DOHH2 (cell line): Measurements from ENCODE around the gene NTPCR.

Source experiments
- H3F3A ChIP-seq: fragments of 200-600 bp; sonication (generic), shearing (Covaris generic); 2 replicates; pipeline ENCODE4 v1.6.0; 2016; ENCODE audit warnings: antibody characterized with exemption, mild to moderate bottlenecking; ENCODE audit not compliant: control insufficient read depth, insufficient read depth
- H3K27ac ChIP-seq: fragments of 200-600 bp; sonication (generic); 2 replicates; pipeline ENCODE4 v1.5.1; 2014; ENCODE audit warnings: low read depth, mild to moderate bottlenecking, low read length, moderate library complexity
- H3K27me3 ChIP-seq: fragments of 200-600 bp; sonication (generic); 2 replicates; pipeline ENCODE4 v1.6.1; 2014; ENCODE audit warnings: mild to moderate bottlenecking, low read length, mixed read lengths; ENCODE audit not compliant: control insufficient read depth
- H3K36me3 ChIP-seq: fragments of 200-600 bp; sonication (generic); 2 replicates; pipeline ENCODE4 v1.6.1; 2014; ENCODE audit warnings: mild to moderate bottlenecking, low read length, moderate library complexity, mixed read lengths; ENCODE audit not compliant: control insufficient read depth
- H3K4me1 ChIP-seq: fragments of 200-600 bp; sonication (generic); 2 replicates; pipeline ENCODE4 v1.6.1; 2014; ENCODE audit warnings: mild to moderate bottlenecking, low read length, mixed read lengths; ENCODE audit not compliant: control insufficient read depth
- H3K4me2 ChIP-seq: fragments of 200-600 bp; sonication (generic); 2 replicates; pipeline ENCODE4 v1.6.0; 2014; ENCODE audit warnings: mild to moderate bottlenecking, low read length, moderate library complexity
- H3K4me3 ChIP-seq: fragments of 200-600 bp; sonication (generic); 2 replicates; pipeline ENCODE4 v1.5.1; 2014; ENCODE audit warnings: mild to moderate bottlenecking, low read length, mixed read lengths
- H3K79me2 ChIP-seq: fragments of 200-600 bp; sonication (generic); 2 replicates; pipeline ENCODE4 v1.6.1; 2014; ENCODE audit warnings: mild to moderate bottlenecking, low read length, mixed read lengths; ENCODE audit not compliant: control insufficient read depth
- H3K9me2 ChIP-seq: fragments of 200-600 bp; sonication (generic); replicated peaks from 2 replicates; pipeline ENCODE4 v1.6.1; 2014; ENCODE audit warnings: mild to moderate bottlenecking, low read length, mixed read lengths; ENCODE audit not compliant: control insufficient read depth
- H3K9me3 ChIP-seq: fragments of 200-600 bp; sonication (generic); 2 replicates; pipeline ENCODE4 v1.6.1; 2014; ENCODE audit warnings: antibody characterized with exemption, low read length, mixed read lengths; ENCODE audit not compliant: control insufficient read depth, insufficient read depth
- H4K20me1 ChIP-seq: fragments of 200-600 bp; sonication (generic); 2 replicates; pipeline ENCODE4 v1.6.0; 2014; ENCODE audit warnings: low read depth, mild to moderate bottlenecking, antibody characterized with exemption, low read length, moderate library complexity; ENCODE audit not compliant: control insufficient read depth, insufficient read depth
- EZH2phosphoT487 ChIP-seq: fragments of 200-600 bp; sonication (generic); IDR thresholded peaks from 2 replicates; pipeline ENCODE4 v1.6.1; 2017; ENCODE audit warnings: borderline replicate concordance, mild to moderate bottlenecking, antibody characterized with exemption, low read length, moderate library complexity, mixed read lengths
- TF ChIP-seq, protein P1 (sequence below): fragments of 200-600 bp; sonication (generic); IDR thresholded peaks from one replicate; pipeline ENCODE4 v1.5.1; 2014; ENCODE audit warnings: antibody characterized with exemption, mild to moderate bottlenecking, low read depth, low read length; ENCODE audit not compliant: poor library complexity, severe bottlenecking

NTPCR gene

DNA sequence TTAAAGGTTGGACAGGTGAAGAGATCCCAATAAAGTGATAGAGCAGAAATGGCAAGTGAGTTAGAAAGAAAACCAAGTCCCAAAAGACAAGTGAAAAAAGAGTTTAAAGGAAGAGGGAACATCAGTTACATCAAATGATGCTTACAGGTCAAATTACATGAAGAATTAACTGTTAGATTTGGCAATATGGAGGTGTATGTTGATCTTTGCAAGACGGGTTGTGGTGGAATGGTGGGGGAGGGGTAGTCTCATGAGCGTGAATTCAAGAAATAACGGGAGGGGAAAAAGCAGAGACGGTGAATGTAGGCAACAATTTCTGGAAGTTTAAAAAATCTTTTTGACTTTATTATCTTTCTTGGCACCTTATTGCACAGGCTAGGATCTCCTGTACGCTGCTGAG lies 76.6 kb downstream of the NTPCR start:
- Histone ChIP-seq H3K27me3 (no peaks in the 10 kb centered on the region), H3K36me3 (no peaks in the 10 kb centered on the region), H4K20me1 (no peaks in the 10 kb centered on the region), H3F3A (no peaks in the 10 kb centered on the region), H3K4me2 (no peak overlapping the region), H3K79me2 (no peaks in the 10 kb centered on the region), H3K4me1 (no peaks in the 10 kb centered on the region), H3K4me3 (no peak overlapping the region), H3K9me3 (no peaks in the 10 kb centered on the region), H3K27ac (no peak overlapping the region), H3K9me2 (no peaks in the 10 kb centered on the region)
- TF ChIP-seq, protein P1, sequence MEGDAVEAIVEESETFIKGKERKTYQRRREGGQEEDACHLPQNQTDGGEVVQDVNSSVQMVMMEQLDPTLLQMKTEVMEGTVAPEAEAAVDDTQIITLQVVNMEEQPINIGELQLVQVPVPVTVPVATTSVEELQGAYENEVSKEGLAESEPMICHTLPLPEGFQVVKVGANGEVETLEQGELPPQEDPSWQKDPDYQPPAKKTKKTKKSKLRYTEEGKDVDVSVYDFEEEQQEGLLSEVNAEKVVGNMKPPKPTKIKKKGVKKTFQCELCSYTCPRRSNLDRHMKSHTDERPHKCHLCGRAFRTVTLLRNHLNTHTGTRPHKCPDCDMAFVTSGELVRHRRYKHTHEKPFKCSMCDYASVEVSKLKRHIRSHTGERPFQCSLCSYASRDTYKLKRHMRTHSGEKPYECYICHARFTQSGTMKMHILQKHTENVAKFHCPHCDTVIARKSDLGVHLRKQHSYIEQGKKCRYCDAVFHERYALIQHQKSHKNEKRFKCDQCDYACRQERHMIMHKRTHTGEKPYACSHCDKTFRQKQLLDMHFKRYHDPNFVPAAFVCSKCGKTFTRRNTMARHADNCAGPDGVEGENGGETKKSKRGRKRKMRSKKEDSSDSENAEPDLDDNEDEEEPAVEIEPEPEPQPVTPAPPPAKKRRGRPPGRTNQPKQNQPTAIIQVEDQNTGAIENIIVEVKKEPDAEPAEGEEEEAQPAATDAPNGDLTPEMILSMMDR: no peak
- TF ChIP-seq EZH2phosphoT487: no peak

DNA sequence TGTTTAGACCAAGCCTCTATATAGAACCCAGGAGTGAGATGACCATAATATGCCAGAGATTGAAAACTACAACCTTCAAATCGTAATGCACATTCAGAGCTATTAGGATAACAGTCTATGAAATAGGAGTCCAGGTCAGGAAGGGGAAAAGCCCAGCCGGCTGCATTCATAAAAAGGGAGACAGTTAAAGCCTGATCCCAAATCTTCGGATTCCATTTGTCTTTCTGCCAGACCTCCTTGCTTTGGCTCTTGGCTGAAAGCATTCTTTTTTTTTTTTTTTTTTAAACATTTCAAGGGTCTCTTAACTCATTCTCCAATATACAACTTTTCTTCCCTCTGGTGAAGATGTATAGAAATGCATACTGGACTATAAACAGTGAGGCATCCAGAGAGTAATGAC lies 81.1 kb downstream of the NTPCR start:
- H3K79me2 ChIP-seq: no peaks in the 10 kb centered on the region
- H3K4me3 ChIP-seq: no peak overlapping the region
- no peaks in the 10 kb centered on the region for H3K9me2 ChIP-seq
- H3K4me2 ChIP-seq: no peak overlapping the region
- H3K36me3 ChIP-seq: no peaks in the 10 kb centered on the region
- H3K27me3 ChIP-seq: no peaks in the 10 kb centered on the region
- H3K4me1 ChIP-seq: no peaks in the 10 kb centered on the region
- H3K27ac ChIP-seq: no peak overlapping the region
- no peak for TF ChIP-seq EZH2phosphoT487
- TF ChIP-seq, protein P1: no peak
- no peaks in the 10 kb centered on the region for H3K9me3 ChIP-seq
- no peaks in the 10 kb centered on the region for H4K20me1 ChIP-seq
- no peaks in the 10 kb centered on the region for H3F3A ChIP-seq

DNA sequence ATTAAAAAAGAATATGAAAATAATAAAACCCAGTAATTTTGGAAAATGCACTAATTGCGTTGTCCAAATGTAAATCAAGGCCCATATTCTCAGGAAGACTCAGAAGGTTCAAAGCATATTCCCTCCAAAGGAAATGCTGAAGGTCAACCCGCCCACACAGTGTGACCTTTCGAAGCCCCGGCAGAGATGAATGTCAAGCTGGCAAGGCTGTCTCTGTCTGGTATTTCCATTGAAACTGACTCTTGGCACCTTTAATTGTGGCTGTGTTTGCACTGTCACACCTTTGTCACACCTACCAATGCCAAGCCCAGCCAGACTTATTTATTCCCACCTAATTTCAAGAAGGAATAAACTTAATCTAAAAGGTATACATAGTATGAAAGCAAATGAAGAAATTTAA lies 82.5 kb downstream of the NTPCR start:
- Histone ChIP-seq H3F3A (no peaks in the 10 kb centered on the region), H3K4me3 (no peak overlapping the region), H3K4me1 (no peaks in the 10 kb centered on the region), H3K79me2 (no peaks in the 10 kb centered on the region), H3K27ac (no peak overlapping the region), H3K9me2 (no peaks in the 10 kb centered on the region), H3K27me3 (no peaks in the 10 kb centered on the region), H3K36me3 (no peaks in the 10 kb centered on the region), H4K20me1 (no peaks in the 10 kb centered on the region), H3K9me3 (no peaks in the 10 kb centered on the region), H3K4me2 (no peak overlapping the region)
- TF ChIP-seq EZH2phosphoT487: no peak
- TF ChIP-seq, protein P1: no peak

DNA sequence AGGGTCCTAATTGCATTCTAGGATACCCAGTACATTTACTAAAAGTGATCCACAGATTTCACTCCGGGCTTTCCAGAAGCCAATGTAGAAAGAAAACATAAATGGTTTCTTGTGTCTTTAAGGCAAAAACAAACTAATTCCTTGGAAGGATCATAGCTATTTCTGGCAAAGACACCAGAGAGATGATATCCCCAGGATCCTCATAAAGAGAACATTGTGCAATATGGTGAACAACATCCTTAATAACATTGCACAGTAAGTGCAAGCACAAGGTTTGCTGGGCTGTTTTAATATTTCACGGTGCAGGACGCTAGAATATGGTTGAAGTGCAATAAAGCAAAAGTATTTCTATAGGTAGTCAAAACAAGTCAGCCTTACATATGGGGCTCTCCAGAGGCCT lies 83.0 kb downstream of the NTPCR start:
- TF ChIP-seq EZH2phosphoT487: no peak
- TF ChIP-seq, protein P1: no peak
- Histone ChIP-seq H4K20me1 (no peaks in the 10 kb centered on the region), H3K4me3 (no peak overlapping the region), H3K4me1 (no peaks in the 10 kb centered on the region), H3K79me2 (no peaks in the 10 kb centered on the region), H3K9me3 (no peaks in the 10 kb centered on the region), H3K36me3 (no peaks in the 10 kb centered on the region), H3K9me2 (no peaks in the 10 kb centered on the region), H3K27ac (no peak overlapping the region), H3K27me3 (no peaks in the 10 kb centered on the region), H3F3A (no peaks in the 10 kb centered on the region), H3K4me2 (no peak overlapping the region)
